ENCODE measurements around the gene GJB4.

GRCh38 chr1:34740161-34740868 is 19.2 kb upstream of the GJB4 start:
- TF ChIP-seq CTCF (IDR thresholded peaks at IDR 0.05) (no peak), ZFP36 (IDR thresholded peaks at IDR 0.05; ENCODE audit: borderline replicate concordance, partially characterized antibody) (no peak), POLR2A (IDR thresholded peaks at IDR 0.05; ENCODE audit: low read length) (no peak), MAFK (IDR thresholded peaks at IDR 0.05; ENCODE audit: partially characterized antibody) (no peak)

All from A549 (cell line).